Chondrocyte (in vitro differentiated cells): ENCODE measurements around the gene ZNF618. TPM values are rescaled to one million over a fixed set of nuclear protein-coding genes. Genes with fewer than 3 reads are reported as not detected.
"Not testable (repeated sequence)": the region's sequence is repeated elsewhere in the genome, so short reads cannot be mapped to it uniquely, and the experiment has no call there.

Experiments
- DNase-seq: peaks from one replicate; pipeline ENCODE4 v3.0.0; 2021; ENCODE audit warnings: mixed read lengths, low spot score
- H3K27ac Mint-ChIP-seq: one replicate; pipeline ENCODE4 v1.8.0; 2021; ENCODE audit warnings: mild to moderate bottlenecking, moderate library complexity, mixed read lengths; ENCODE audit not compliant: unreplicated experiment
- H3K27me3 Mint-ChIP-seq: 2 replicates; pipeline ENCODE4 v1.8.0; 2021; ENCODE audit warnings: low read depth, mixed read lengths
- H3K36me3 Mint-ChIP-seq: 2 replicates; pipeline ENCODE4 v1.8.0; 2021; ENCODE audit warnings: low read depth, mixed read lengths
- H3K4me1 Mint-ChIP-seq: 2 replicates; pipeline ENCODE4 v1.8.0; 2021; ENCODE audit warnings: low read depth, mild to moderate bottlenecking, mixed read lengths
- H3K4me3 Mint-ChIP-seq: one replicate; pipeline ENCODE4 v1.8.0; 2021; ENCODE audit warnings: mild to moderate bottlenecking, moderate library complexity, mixed read lengths; ENCODE audit not compliant: unreplicated experiment
- H3K9me3 Mint-ChIP-seq: 2 replicates; pipeline ENCODE4 v1.8.0; 2021; ENCODE audit warnings: low read depth, mixed read lengths
- total RNA-seq: library from RNA; stranded (reverse); gene quantifications from 3 replicates; pipeline ENCODE4 v1.2.1, GENCODE V29; 2021
- TF ChIP-seq, protein P1 (sequence below): fragments of 200-600 bp; sonication (generic); IDR thresholded peaks from 2 replicates; pipeline ENCODE4 v1.5.0; 2021; ENCODE audit warnings: antibody characterized with exemption, mild to moderate bottlenecking, moderate library complexity

The ZNF618 gene
- total RNA-seq, 1 donor from 2014 or later: 25.5 TPM

DNA sequence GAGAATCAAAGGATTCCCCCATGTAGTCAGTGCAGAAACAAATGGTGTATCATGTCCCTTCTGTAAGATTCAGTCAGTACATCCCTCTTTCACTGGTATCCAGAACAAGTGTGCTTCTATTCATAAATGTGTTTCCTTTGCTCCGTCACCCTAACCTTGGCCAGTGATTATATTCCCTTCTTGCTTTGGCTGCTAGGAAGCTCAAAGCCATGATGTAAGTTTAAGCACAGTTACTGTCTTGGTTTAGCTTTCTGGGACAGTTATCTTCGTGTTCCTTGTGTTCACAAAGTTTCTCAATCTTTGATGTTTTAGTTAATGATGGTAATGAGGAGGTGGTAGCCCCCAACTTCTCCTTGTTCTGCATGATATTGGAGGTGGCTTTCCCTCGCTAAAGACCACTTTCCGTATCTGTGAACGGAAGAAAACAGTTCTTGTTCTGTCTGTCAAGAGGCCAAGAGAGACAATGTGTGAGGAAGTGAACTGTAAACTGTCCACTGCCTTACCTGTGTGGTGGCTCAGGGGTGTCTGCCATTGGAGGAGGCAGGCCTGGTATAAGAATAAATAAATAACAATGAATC is 204.2 kb downstream of the ZNF618 start:
- Mint-ChIP-seq H3K36me3 (peaks cover 1% of the 10 kb centered on the region), H3K27me3 (peaks cover 25% of the 10 kb centered on the region), H3K4me3 (no peak overlapping the region), H3K27ac (no peak overlapping the region), H3K4me1 (peaks cover 4% of the 10 kb centered on the region), H3K9me3 (no peaks in the 10 kb centered on the region)
- DNase-seq: no peak
- TF ChIP-seq, protein P1, sequence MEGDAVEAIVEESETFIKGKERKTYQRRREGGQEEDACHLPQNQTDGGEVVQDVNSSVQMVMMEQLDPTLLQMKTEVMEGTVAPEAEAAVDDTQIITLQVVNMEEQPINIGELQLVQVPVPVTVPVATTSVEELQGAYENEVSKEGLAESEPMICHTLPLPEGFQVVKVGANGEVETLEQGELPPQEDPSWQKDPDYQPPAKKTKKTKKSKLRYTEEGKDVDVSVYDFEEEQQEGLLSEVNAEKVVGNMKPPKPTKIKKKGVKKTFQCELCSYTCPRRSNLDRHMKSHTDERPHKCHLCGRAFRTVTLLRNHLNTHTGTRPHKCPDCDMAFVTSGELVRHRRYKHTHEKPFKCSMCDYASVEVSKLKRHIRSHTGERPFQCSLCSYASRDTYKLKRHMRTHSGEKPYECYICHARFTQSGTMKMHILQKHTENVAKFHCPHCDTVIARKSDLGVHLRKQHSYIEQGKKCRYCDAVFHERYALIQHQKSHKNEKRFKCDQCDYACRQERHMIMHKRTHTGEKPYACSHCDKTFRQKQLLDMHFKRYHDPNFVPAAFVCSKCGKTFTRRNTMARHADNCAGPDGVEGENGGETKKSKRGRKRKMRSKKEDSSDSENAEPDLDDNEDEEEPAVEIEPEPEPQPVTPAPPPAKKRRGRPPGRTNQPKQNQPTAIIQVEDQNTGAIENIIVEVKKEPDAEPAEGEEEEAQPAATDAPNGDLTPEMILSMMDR: no peak

DNA sequence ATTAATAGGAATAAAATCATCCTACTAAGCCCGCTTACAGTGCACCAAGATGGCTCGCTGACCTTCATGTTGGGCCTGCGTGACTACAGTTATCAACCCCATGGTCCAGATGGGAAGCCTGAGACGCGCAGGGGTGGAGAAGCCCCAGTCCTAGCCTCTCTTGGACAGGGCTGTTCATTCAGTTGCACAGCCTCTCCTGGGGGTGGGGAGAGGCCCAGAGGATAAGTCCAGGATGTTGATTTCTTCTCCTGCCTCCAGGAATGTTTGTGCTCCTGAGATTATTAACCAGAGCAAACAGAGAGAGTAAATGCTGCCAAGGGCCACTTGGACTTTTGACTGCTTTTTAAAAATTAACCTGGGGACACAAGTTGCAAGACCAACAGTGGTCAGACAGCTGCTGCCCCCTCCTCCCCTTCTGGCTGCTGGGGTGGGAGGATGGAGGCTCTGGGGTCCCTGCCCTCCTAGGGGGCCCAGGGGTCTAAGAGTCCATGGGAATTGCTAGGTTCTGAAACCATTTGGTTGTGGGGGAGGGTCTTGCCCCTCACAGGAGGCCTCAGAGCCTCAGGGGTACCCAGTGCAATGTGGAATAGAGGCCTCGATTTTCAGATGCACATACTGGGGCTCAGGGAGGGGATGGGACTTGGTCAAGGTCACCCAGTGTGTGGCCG is 204.8 kb downstream of the ZNF618 start:
- no peak overlapping the region for H3K27ac Mint-ChIP-seq
- peaks cover 4% of the 10 kb centered on the region for H3K4me1 Mint-ChIP-seq
- peaks cover 19% of the 10 kb centered on the region for H3K27me3 Mint-ChIP-seq
- no peaks in the 10 kb centered on the region for H3K9me3 Mint-ChIP-seq
- peak; percentile 30 for DNase-seq
- TF ChIP-seq, protein P1: no peak
- H3K4me3 Mint-ChIP-seq: no peak overlapping the region
- H3K36me3 Mint-ChIP-seq: peaks cover 1% of the 10 kb centered on the region

DNA sequence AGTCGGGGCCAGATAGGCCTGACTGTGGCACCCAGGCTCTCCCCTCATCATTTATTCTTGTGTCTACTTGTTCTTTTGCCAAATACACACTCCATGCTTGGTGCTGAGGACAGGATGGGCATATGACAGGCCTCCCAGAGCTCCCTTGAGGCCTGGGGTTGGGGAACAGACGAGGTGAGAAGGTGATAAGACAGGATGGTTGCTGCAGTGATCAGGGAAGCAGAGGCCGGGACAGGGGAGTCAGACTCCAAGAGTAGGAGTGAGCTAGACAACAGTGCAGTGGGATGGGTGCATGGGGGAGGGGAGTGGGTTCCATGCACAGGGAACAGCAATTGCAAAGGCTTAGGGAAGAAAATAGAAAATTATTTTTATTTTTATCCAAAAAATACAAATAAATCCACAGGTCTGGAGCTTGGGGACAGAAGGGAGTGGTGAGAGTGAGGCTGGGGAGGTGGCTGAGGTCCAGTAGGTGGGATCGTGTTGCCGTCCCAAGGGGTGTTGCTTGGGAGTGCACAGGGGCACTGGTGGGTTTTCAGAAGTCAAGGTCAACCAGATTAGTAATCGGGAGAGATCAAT is 205.4 kb downstream of the ZNF618 start:
- no peak overlapping the region for H3K27ac Mint-ChIP-seq
- no peak overlapping the region for H3K4me3 Mint-ChIP-seq
- peaks cover 13% of the 10 kb centered on the region for H3K27me3 Mint-ChIP-seq
- H3K9me3 Mint-ChIP-seq: no peaks in the 10 kb centered on the region
- peaks cover 1% of the 10 kb centered on the region for H3K36me3 Mint-ChIP-seq
- TF ChIP-seq, protein P1: no peak
- peaks cover 4% of the 10 kb centered on the region for H3K4me1 Mint-ChIP-seq
- DNase-seq: no peak

DNA sequence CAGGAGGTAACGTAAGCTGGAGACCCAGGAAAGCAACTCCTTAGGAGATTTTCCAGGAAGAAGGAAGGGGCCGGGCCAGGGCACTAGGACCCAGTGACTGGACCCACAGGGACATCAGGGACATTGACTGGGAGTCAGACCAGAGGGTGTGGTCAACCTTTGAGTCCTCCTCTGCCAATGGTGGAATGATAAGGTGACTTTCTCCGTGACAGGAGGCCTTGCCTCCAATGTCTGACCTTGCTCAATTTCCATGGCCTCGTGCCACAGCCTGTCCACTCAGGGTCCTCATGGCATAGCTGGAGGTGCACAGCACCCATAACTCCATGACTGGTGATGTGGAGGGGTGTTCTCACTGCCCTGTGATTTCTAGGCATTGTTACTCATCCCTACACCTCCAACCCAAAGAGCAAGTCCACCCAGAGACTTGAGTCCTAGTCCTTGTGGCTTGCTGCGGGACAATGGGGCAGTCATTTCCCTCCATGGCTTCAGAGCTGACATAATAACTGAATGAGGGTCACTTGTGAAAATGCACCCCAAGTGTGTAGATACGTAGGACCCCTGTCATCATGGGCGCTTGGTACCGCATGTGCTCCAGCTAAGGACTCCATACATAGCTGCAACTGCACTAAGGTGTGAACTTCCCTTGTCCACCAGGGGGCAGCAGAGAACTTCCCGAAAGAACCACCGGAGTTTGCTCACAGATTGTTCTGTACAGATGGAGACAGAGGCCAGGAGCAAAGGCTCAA is 206.1 kb downstream of the ZNF618 start:
- Mint-ChIP-seq H3K27ac (no peak overlapping the region), H3K36me3 (peaks cover 1% of the 10 kb centered on the region), H3K4me1 (peaks cover 4% of the 10 kb centered on the region), H3K4me3 (no peak overlapping the region), H3K27me3 (peaks cover 7% of the 10 kb centered on the region), H3K9me3 (no peaks in the 10 kb centered on the region)
- TF ChIP-seq, protein P1: peak; percentile 91
- DNase-seq: no peak

DNA sequence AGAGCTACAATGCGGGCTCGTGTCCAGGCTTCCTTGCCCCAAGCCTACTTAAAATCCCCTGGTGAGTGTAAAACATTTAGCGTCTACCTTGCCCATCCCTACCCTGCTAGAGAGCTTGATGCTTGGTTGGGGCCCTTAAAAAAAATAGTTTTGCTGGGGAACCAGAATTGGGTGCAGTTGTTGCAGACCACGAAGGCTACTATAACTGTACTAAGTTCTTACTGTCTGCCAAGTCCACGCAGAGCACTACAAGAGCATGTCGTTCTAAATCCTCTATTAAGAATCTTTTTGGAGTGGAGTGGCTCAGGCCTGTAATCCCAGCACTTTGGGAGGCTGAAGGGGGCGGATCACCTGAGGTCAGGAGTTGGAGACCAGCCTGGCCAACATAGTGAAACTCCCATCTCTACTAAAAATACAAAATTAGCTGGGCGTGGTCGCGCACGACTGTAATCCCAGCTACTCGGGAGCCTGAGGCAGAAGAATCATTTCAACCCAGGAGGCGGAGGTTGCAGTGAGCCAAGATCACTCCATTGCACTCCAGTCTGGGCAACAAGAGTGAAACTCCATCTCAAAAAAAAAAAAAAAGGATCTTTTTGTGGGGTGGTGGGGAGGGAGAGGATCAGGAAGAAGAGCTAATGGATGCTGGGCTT is 206.8 kb downstream of the ZNF618 start:
- H3K27me3 Mint-ChIP-seq, DNase-seq, H3K4me1 Mint-ChIP-seq: not testable (repeated sequence)

More for the DNA sequence above, 206.8 kb downstream of the ZNF618 start:
- H3K9me3 Mint-ChIP-seq, H3K36me3 Mint-ChIP-seq, H3K4me3 Mint-ChIP-seq, H3K27ac Mint-ChIP-seq: not testable (repeated sequence)
- TF ChIP-seq, protein P1: peak; percentile 7
